Kidney capillary endothelial cell (primary cell): ENCODE measurements around the gene FAM156B.
"Not testable (repeated sequence)": the region's sequence is repeated elsewhere in the genome, so short reads cannot be mapped to it uniquely, and the experiment has no call there.

Source experiments
- DNase-seq: peaks from one replicate; pipeline ENCODE4 v3.0.0-alpha.2; 2018; ENCODE audit warnings: low spot score

FAM156B gene

GRCh38 chrX:52923781-52924241 is 26.7 kb downstream of the FAM156B start:
- DNase-seq, result no peak

- not testable (repeated sequence) for DNase-seq
Measured at GRCh38 chrX:52930214-52930613, 33.1 kb downstream of the FAM156B start.

- no peak for DNase-seq
Measured at GRCh38 chrX:52933213-52933612, 36.1 kb downstream of the FAM156B start.

GRCh38 chrX:52933976-52934703 is 37.0 kb downstream of the FAM156B start:
- no peak for DNase-seq

GRCh38 chrX:52934704-52935469 is 37.8 kb downstream of the FAM156B start:
- DNase-seq, result peak; percentile 87

- not testable (repeated sequence) for DNase-seq
Measured at GRCh38 chrX:52935470-52935784, 38.3 kb downstream of the FAM156B start.

GRCh38 chrX:52940704-52941103 is 43.6 kb downstream of the FAM156B start:
- not testable (repeated sequence) for DNase-seq

GRCh38 chrX:52941728-52942127 is 44.6 kb downstream of the FAM156B start:
- DNase-seq, result not testable (repeated sequence)

- DNase-seq, result not testable (repeated sequence)
Measured at GRCh38 chrX:52945838-52946494, 48.8 kb downstream of the FAM156B start.

GRCh38 chrX:52947501-52947900 is 50.4 kb downstream of the FAM156B start:
- DNase-seq, result not testable (repeated sequence)

GRCh38 chrX:52948265-52948664 is 51.1 kb downstream of the FAM156B start:
- DNase-seq, result not testable (repeated sequence)

- DNase-seq, result not testable (repeated sequence)
Measured at GRCh38 chrX:52949325-52949724, 52.2 kb downstream of the FAM156B start.

- DNase-seq, result not testable (repeated sequence)
Measured at GRCh38 chrX:52949884-52950283, 52.8 kb downstream of the FAM156B start.
